Erythroblast (primary cell): ENCODE data around the gene IL17RE.
"Not testable (repeated sequence)": the region's sequence is repeated elsewhere in the genome, so short reads cannot be mapped to it uniquely, and the experiment has no call there.

Experiments used
- DNase-seq, 2 experiments: peaks; one replicate each; lab custom pipeline; 2025; lab: John Stamatoyannopoulos, UW
- GATA1 ChIP-seq: IDR thresholded peaks from 2 replicates; pipeline ENCODE4 v1.6.1; 2011; ENCODE audit warnings: low read depth, mild to moderate bottlenecking, control low read depth, low read length, moderate library complexity
- POLR2A ChIP-seq: IDR thresholded peaks from 2 replicates; pipeline ENCODE4 v1.6.1; 2011; ENCODE audit warnings: mild to moderate bottlenecking, low read length

Gene IL17RE

GRCh38 chr3:9890249-9891071, 12.2 kb upstream of the IL17RE start, which contains the start of gene JAGN1:
TSS of gene JAGN1 (plus strand) at chr3:9890610. CDS start at chr3:9890723, 113 bp downstream.
- TF ChIP-seq POLR2A (peak; percentile 91), GATA1 (no peak)
- peak; percentile 93 to 96 for DNase-seq

GRCh38 chr3:9891072-9891622, 11.5 kb upstream of the IL17RE start:
- no peak for TF ChIP-seq GATA1
- no peak for TF ChIP-seq POLR2A

GRCh38 chr3:9893739-9894138, 8.9 kb upstream of the IL17RE start:
- TF ChIP-seq GATA1 (no peak), POLR2A (no peak)
- DNase-seq, result no peak

More at GRCh38 chr3:9891072-9891622, 11.5 kb upstream of the IL17RE start:
- no peak for DNase-seq

GRCh38 chr3:9895715-9896114, 6.9 kb upstream of the IL17RE start:
- DNase-seq, result not testable (repeated sequence)

- not testable (repeated sequence) for DNase-seq
These were observed 5.8 kb upstream of the IL17RE start for GRCh38 chr3:9896755-9897407.

- TF ChIP-seq POLR2A (no peak), GATA1 (no peak)
- peak in 1 of 2 experiments; percentile 23 for DNase-seq
These were observed 5.0 kb upstream of the IL17RE start for GRCh38 chr3:9897408-9898372.

GRCh38 chr3:9898467-9899241, 4.0 kb upstream of the IL17RE start:
- no peak for DNase-seq
- TF ChIP-seq GATA1, result no peak

- TF ChIP-seq POLR2A, result no peak
- TF ChIP-seq GATA1, result no peak
- DNase-seq, result no peak
These were observed 3.3 kb upstream of the IL17RE start for GRCh38 chr3:9899289-9899791.

- DNase-seq, result not testable (repeated sequence)
These were observed 1.7 kb upstream of the IL17RE start for GRCh38 chr3:9900965-9901415.

GRCh38 chr3:9901967-9902366, 681 bp upstream of the IL17RE start:
- TF ChIP-seq GATA1 (no peak), POLR2A (no peak)
- DNase-seq, result no peak

- TF ChIP-seq GATA1, result no peak
- no peak for TF ChIP-seq POLR2A
- DNase-seq, result no peak
These were observed 583 bp downstream of the IL17RE start for GRCh38 chr3:9903238-9903624.

- no peak for DNase-seq
- TF ChIP-seq POLR2A, result no peak
- TF ChIP-seq GATA1, result no peak
These were observed 1.3 kb downstream of the IL17RE start for GRCh38 chr3:9903904-9904303.

- TF ChIP-seq POLR2A, result no peak
- no peak for TF ChIP-seq GATA1
- no peak for DNase-seq
These were observed 3.8 kb downstream of the IL17RE start for GRCh38 chr3:9906480-9906879.
